ENCODE measurements around the gene NEO1.
A peak's percentile ranks its signal among the peaks of the same experiment; 100 is the strongest.
"Not testable (repeated sequence)": the region's sequence is repeated elsewhere in the genome, so short reads cannot be mapped to it uniquely, and the experiment has no call there.

NEO1 gene

DNA sequence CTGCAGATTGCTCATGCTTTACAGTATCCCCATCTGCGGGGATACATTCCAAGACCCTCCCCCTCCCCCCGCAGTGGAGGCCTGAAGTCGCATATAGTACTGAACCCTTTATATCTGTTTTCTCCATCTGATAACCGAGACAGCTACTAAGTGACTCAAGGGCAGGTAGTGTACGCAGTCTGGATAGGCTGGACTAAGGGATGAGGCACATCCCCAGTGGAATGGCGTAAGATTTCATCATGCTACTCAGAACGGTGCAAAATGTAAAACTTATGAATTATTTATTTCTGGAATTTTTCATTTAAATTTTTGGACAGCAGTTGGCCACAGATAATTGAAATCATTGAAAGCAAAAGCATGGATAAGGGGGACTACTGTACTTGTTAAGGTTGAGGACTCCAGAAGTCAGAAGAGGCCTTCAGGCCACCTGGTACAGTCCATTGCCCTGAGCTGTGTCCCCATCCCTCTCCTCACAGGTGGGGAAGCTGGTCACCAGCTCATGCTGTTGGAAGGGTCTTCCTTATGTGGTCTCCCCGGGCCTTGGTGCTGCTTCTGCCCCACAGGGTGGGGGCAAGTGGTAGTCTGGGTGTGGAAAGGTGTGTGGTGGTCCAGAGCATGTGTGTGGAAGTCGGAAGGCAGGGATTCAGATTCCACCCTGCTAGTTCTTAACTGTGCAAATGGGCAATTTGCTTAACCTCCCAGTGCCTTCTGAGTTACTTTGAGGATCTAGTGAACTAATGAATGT, 244.5 kb downstream of the NEO1 start:
- no peak for DNase-seq (ENCODE audit: low read depth)
- Histone ChIP-seq H3K27me3 (replicated peaks; ENCODE audit: control insufficient read depth, insufficient read depth, low read length) (no peaks in the 10 kb centered on the region), H3K4me1 (ENCODE audit: control insufficient read depth, insufficient read depth, low read length) (peaks cover 12% of the 10 kb centered on the region), H3K9me3 (ENCODE audit: control insufficient read depth, low read length) (no peaks in the 10 kb centered on the region), H3K36me3 (ENCODE audit: control insufficient read depth, insufficient read depth, low read length, severe bottlenecking) (peaks cover 3% of the 10 kb centered on the region), H3K4me3 (ENCODE audit: low read length) (no peak overlapping the region), H3K9ac (ENCODE audit: low read length) (no peak overlapping the region)

DNA sequence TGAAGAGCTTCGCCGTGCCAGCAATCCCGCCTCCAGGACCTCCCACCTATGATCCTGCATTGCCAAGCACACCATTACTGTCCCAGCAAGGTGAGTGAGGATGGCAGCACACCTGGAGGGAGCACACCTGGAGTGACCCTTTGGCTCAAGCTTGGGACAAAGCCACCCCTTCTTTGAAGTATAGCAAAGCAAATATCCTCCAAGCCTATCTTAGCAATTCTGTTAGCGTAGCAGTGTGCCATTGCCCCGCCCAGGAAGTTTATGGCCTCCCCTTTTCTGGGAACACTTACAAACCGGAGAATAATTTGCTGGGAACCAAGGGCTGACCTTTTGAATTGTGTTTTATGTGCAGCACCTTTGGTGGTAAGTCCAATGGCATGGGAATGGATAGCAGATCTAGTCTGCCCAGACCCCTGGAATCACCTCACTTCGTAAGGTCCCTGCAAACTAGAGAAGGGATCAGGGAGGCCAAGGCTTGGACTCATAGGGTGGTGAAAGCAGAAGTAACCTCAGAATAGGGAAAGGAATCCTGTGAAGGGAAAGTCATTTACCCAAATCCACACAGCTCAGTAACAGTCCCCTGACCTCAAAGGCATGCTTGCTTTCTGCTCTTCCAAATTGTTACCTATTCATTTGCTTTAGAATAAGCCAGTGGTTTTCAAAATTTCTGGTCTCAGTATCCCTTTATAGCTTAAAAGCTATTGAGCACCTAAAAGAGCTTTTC, 246.4 kb downstream of the NEO1 start:
- DNase-seq (ENCODE audit: low read depth), result no peak
- Histone ChIP-seq H3K36me3 (ENCODE audit: control insufficient read depth, insufficient read depth, low read length, severe bottlenecking) (peaks cover 9% of the 10 kb centered on the region), H3K27me3 (replicated peaks; ENCODE audit: control insufficient read depth, insufficient read depth, low read length) (no peaks in the 10 kb centered on the region), H3K9me3 (ENCODE audit: control insufficient read depth, low read length) (no peaks in the 10 kb centered on the region), H3K4me3 (ENCODE audit: low read length) (no peak overlapping the region), H3K4me1 (ENCODE audit: control insufficient read depth, insufficient read depth, low read length) (peaks cover 12% of the 10 kb centered on the region), H3K9ac (ENCODE audit: low read length) (no peak overlapping the region)

DNA sequence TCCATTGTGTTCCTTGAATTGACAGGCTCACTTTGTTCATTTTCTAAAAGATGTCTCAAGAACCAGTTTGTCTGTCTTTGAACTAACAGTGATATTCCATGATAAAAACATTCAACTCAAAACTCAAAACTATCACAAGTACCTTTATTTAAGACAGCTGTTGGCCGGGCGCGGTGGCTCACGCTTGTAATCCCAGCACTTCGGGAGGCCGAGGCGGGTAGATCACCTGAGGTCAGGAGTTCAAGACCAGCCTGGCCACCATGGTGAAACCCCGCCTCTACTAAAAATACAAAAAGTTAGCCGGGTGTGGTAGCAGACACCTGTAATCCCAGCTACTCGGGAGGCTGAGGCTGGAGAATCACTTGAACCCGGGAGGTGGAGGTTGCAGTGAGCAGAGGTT, 248.0 kb downstream of the NEO1 start:
- not testable (repeated sequence) for H3K27me3 ChIP-seq (replicated peaks; ENCODE audit: control insufficient read depth, insufficient read depth, low read length); H3K9ac ChIP-seq (ENCODE audit: low read length); H3K9me3 ChIP-seq (ENCODE audit: control insufficient read depth, low read length); DNase-seq (ENCODE audit: low read depth); H3K4me3 ChIP-seq (ENCODE audit: low read length)
- Histone ChIP-seq H3K36me3 (ENCODE audit: control insufficient read depth, insufficient read depth, low read length, severe bottlenecking) (peaks cover 16% of the 10 kb centered on the region), H3K4me1 (ENCODE audit: control insufficient read depth, insufficient read depth, low read length) (peaks cover 10% of the 10 kb centered on the region)

DNA sequence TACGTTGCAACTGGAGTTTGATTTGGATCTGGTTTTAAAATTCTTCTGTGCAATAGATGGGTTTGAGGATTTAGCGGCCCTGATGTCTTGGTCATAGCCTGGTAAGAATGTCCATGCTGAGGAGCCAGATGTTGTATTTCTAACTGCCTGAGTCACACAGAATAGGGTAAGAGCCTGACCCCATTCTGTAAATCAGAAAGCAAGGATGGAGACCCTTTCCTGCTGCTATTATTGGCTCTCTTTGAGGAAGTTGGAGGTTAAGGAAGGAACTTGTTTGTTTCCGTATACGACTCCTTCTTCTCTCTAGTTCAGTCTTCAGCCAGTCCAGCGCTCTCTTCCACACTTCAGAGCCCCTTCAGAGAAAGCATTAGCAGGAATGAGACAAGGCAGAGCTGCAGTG, 251.4 kb downstream of the NEO1 start:
- H3K4me1 ChIP-seq (ENCODE audit: control insufficient read depth, insufficient read depth, low read length), result no peaks in the 10 kb centered on the region
- peaks cover 16% of the 10 kb centered on the region for H3K36me3 ChIP-seq (ENCODE audit: control insufficient read depth, insufficient read depth, low read length, severe bottlenecking)
- H3K9me3 ChIP-seq (ENCODE audit: control insufficient read depth, low read length), result no peaks in the 10 kb centered on the region
- H3K4me3 ChIP-seq (ENCODE audit: low read length), result no peak overlapping the region
- H3K9ac ChIP-seq (ENCODE audit: low read length), result no peak overlapping the region
- DNase-seq (ENCODE audit: low read depth), result no peak
- no peaks in the 10 kb centered on the region for H3K27me3 ChIP-seq (replicated peaks; ENCODE audit: control insufficient read depth, insufficient read depth, low read length)

DNA sequence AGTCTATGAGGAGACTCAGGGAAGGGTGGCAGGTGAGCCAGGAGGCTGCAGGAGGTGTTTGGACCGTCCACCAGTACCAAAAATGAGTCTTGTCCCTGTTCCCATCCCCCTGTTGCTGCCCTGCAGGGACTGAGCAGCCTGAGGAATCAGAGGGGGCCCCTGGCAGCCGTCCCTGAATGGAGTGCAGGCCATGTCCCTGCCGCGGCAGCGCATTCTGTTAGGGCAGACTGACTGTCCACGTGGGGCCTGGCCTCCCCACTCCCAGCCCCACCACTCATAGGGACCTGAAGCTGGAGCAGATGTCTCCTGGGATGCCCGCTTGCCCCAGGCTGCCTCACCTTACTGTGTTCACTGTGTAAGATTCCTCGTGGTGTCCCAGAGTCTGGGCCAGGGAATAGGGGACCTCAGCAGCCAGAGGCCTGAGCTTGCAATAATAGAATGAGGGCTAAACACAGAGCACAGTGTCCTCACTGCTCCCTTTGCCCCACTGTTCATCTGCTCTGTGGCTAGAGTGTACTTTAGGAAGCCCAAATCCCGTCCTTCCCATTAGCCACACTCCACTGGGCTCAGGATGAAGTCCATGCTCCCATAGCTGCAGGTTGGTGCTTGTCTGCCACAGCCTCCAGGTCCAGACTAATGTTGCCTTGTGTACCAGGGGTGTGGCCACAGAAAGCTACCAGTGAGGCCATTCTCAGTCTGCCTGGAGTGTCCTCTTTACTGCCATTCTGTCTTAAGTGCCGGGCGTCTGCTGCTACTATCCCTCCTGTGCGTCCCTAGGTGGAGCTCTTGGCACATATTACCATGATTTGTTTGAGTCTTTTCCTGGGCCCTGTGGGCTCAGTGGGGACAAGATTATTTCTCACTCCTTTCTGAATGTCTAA, 253.3 kb downstream of the NEO1 start:
- peak; percentile 75 for DNase-seq (ENCODE audit: low read depth)
- H3K36me3 ChIP-seq (ENCODE audit: control insufficient read depth, insufficient read depth, low read length, severe bottlenecking), result peaks cover 16% of the 10 kb centered on the region
- no peaks in the 10 kb centered on the region for H3K9me3 ChIP-seq (ENCODE audit: control insufficient read depth, low read length)
- H3K27me3 ChIP-seq (replicated peaks; ENCODE audit: control insufficient read depth, insufficient read depth, low read length), result no peaks in the 10 kb centered on the region
- H3K4me1 ChIP-seq (ENCODE audit: control insufficient read depth, insufficient read depth, low read length), result no peaks in the 10 kb centered on the region
- H3K9ac ChIP-seq (ENCODE audit: low read length), result no peak overlapping the region
- H3K4me3 ChIP-seq (ENCODE audit: low read length), result no peak overlapping the region

DNA sequence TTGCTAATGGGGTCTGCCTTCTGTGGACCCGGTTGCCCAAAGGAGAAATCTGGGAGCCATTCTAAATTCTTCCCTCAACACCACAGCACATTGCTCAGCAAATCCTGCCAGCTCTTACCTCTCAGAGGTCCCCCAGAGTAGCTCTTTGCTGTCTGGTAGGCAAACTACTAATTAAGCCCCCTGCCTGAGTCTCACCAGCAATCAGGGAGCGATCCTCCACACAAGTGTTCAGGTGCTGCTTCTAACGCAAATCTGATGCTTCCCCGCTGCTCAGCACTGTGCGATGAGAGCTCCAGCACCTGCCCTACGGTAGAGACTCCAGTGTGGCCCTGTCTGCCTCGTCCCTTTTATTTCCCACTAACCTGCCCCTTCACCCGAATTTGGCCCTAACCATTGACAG, 256.0 kb downstream of the NEO1 start:
- Histone ChIP-seq H3K4me1 (ENCODE audit: control insufficient read depth, insufficient read depth, low read length) (no peaks in the 10 kb centered on the region), H3K27me3 (replicated peaks; ENCODE audit: control insufficient read depth, insufficient read depth, low read length) (no peaks in the 10 kb centered on the region), H3K9me3 (ENCODE audit: control insufficient read depth, low read length) (no peaks in the 10 kb centered on the region), H3K4me3 (ENCODE audit: low read length) (no peak overlapping the region), H3K36me3 (ENCODE audit: control insufficient read depth, insufficient read depth, low read length, severe bottlenecking) (peaks cover 9% of the 10 kb centered on the region), H3K9ac (ENCODE audit: low read length) (no peak overlapping the region)
- DNase-seq (ENCODE audit: low read depth), result no peak

DNA sequence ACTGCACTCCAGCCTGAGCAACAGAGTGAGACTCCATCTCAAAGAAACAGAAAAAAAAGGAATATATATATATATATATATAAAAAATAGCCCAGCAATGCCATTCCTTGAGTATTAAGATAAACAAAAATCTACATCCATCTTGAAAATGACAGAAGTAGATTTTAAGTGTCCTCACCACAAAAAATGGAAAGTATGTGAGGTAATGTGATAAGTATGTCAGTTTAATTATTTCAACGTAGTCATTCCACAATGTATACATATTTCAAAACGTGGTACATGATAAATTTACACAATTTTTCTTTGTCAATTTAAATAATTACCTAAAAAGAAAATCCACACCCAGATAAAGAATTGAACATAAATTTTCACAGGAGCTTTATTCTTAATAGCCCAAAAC, 261.6 kb downstream of the NEO1 start:
- no peak overlapping the region for H3K4me3 ChIP-seq (ENCODE audit: low read length)
- H3K9ac ChIP-seq (ENCODE audit: low read length), result no peak overlapping the region
- H3K27me3 ChIP-seq (replicated peaks; ENCODE audit: control insufficient read depth, insufficient read depth, low read length), result peaks cover 2% of the 10 kb centered on the region
- no peaks in the 10 kb centered on the region for H3K9me3 ChIP-seq (ENCODE audit: control insufficient read depth, low read length)
- no peaks in the 10 kb centered on the region for H3K36me3 ChIP-seq (ENCODE audit: control insufficient read depth, insufficient read depth, low read length, severe bottlenecking)
- H3K4me1 ChIP-seq (ENCODE audit: control insufficient read depth, insufficient read depth, low read length), result no peaks in the 10 kb centered on the region
- DNase-seq (ENCODE audit: low read depth), result no peak

DNA sequence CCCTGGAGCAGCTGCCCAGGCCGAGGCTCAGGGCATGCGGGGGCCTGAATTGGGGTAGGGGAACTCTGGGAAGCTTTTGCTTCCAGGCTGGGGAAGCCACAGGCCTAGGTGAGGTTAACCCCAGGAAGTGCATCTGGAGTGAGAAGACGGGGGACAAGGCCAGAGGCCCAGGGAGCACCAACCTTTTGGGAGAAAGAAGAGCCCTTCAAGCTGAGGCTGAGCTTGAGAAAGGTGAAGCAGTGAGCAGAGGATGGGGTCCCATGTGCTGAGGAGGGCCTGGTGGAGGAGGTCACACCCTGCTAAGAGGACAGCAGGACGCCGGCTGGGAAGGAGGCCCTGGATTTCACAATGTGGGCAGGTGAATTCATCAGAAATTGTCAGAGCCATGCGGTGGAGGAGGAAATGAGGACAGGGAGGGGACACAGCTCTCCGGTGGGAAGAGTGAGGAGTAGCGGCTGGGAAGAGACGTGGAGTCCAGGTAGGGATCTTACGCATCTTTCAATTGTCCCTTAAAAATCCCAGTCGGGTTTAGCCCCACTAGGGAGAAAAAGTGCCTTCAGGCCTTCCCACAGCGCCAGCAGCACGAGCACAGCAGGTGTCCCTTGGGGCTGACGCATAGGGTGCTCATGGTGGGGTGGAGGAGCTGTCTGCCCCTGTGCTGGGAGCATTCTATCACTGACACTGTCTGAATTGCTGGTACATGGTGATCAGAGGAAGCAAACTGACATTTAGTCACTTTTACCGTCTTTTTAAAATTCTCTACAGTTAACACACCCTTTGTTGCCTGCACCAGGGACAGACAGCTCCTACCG, 265.6 kb downstream of the NEO1 start:
- Histone ChIP-seq H3K9me3 (ENCODE audit: control insufficient read depth, low read length) (no peaks in the 10 kb centered on the region), H3K9ac (ENCODE audit: low read length) (no peak overlapping the region), H3K4me1 (ENCODE audit: control insufficient read depth, insufficient read depth, low read length) (no peaks in the 10 kb centered on the region), H3K27me3 (replicated peaks; ENCODE audit: control insufficient read depth, insufficient read depth, low read length) (peaks cover 30% of the 10 kb centered on the region), H3K36me3 (ENCODE audit: control insufficient read depth, insufficient read depth, low read length, severe bottlenecking) (no peaks in the 10 kb centered on the region), H3K4me3 (ENCODE audit: low read length) (no peak overlapping the region)
- no peak for DNase-seq (ENCODE audit: low read depth)

DNA sequence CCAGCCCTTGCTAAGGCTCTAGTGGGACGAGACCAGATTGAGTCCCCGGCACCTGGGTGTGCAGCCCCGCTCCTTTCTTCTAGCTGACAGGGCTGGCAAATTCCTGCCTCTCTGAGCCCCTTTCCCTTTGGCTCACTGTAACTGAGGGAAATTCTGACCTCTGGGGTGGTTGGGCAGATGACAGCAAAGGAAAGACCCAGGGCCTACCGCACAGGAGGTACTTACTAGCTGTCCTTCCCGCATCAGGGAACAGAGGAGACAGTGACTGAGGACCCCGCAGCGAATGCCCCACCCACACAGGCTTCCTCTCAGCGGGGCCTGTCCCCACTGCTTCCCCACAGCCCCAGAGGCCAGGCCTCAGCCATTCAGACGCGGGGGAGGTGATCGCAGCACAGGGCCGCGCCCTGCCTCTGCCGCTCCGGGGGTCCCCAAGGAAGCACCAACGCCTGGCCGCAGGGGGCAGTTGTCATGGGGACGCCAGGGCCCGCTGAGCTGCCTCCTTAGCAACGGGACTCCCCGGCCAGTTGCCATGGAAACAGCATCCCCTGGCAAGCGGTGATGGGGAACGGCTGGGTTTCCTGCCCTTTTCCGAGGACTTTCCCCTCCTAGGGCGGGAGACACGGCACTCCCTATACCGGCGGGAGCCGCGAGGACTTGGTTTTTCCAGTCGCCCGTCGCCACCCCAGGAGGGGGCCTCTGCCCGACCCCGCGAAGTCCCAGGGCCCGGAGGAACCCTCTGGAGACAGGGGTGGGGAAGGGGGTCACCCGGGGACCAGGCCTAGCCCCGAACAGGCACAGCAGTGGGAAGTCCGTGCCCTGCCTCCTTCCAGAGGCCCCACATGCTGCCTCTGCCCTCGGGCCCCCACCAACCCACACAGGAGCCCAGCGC, 266.4 kb downstream of the NEO1 start:
- no peaks in the 10 kb centered on the region for H3K9me3 ChIP-seq (ENCODE audit: control insufficient read depth, low read length)
- no peak for DNase-seq (ENCODE audit: low read depth)
- H3K36me3 ChIP-seq (ENCODE audit: control insufficient read depth, insufficient read depth, low read length, severe bottlenecking), result no peaks in the 10 kb centered on the region
- no peak overlapping the region for H3K4me3 ChIP-seq (ENCODE audit: low read length)
- no peak overlapping the region for H3K9ac ChIP-seq (ENCODE audit: low read length)
- H3K4me1 ChIP-seq (ENCODE audit: control insufficient read depth, insufficient read depth, low read length), result no peaks in the 10 kb centered on the region
- peaks cover 30% of the 10 kb centered on the region for H3K27me3 ChIP-seq (replicated peaks; ENCODE audit: control insufficient read depth, insufficient read depth, low read length)
